ENCODE results near the gene RNASEH2A. TPM values are rescaled to one million over a fixed set of nuclear protein-coding genes. Genes with fewer than 3 reads are reported as not detected.
"Not testable (repeated sequence)": the region's sequence is repeated elsewhere in the genome, so short reads cannot be mapped to it uniquely, and the experiment has no call there.

The RNASEH2A gene
- total RNA-seq, 1 donor from 2014 or later: 22.1 TPM

DNA sequence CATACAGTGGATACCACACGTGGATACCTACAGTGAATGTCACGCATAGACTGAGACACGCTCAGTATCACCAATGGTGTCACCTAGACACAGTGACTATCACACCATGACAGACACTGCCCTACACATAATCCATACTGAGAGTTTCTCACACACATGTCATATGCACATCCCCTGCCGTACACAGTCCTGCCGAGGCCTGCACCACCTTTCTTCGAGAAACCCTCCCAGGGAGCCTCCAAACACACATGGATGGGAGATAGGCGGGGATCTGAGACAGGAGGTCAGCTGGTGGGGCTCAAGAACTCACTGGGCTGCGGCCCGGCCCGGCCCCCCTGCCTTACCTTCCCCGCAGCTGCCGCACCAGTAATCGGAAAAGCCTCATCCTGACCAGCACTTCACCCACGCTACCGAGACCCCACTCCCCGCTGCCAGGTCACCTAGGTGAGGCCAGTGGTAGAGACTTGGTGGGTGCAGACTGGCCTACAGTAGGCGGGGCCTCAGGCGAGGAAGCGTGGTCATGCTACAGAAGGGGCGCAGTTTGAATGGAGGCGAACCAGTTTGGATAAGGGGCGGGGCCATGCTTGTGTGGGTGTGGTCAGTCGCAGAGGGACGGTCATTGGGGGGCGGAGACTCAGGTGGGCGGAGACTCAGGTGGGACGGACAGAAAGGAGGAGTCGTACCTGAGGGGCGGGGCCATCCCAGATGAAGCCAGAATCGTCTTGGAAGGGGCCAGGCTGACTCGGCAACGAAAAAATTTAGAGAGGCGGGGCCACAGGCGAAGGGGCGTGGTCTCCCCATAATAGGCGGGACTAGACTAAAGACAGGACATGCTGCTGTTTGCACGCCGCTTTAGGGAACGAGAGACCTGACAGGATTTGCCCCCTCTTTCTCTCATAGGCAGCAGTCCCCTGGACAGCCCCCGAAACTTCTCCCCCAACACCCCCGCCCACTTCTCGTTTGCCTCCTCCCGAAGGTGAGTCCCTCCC, 34.0 kb downstream of the RNASEH2A start:
- TF ChIP-seq, protein P1, sequence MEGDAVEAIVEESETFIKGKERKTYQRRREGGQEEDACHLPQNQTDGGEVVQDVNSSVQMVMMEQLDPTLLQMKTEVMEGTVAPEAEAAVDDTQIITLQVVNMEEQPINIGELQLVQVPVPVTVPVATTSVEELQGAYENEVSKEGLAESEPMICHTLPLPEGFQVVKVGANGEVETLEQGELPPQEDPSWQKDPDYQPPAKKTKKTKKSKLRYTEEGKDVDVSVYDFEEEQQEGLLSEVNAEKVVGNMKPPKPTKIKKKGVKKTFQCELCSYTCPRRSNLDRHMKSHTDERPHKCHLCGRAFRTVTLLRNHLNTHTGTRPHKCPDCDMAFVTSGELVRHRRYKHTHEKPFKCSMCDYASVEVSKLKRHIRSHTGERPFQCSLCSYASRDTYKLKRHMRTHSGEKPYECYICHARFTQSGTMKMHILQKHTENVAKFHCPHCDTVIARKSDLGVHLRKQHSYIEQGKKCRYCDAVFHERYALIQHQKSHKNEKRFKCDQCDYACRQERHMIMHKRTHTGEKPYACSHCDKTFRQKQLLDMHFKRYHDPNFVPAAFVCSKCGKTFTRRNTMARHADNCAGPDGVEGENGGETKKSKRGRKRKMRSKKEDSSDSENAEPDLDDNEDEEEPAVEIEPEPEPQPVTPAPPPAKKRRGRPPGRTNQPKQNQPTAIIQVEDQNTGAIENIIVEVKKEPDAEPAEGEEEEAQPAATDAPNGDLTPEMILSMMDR (IDR thresholded peaks at IDR 0.05): no peak
- Mint-ChIP-seq H3K9me3 (no peaks in the 10 kb centered on the region), H3K4me1 (peaks cover 36% of the 10 kb centered on the region), H3K4me3 (no peak overlapping the region), H3K27ac (no peak overlapping the region), H3K27me3 (peaks cover 63% of the 10 kb centered on the region), H3K36me3 (ENCODE audit: low read depth) (no peaks in the 10 kb centered on the region)
- ChIA-PET CTCF (no interaction called here), POLR2A (no interaction called here)
- DNase-seq: no peak
- ATAC-seq (ENCODE audit: low read depth): peak; percentile 40
- intact Hi-C loops (cut with micrococcal nuclease): no loop called here

DNA sequence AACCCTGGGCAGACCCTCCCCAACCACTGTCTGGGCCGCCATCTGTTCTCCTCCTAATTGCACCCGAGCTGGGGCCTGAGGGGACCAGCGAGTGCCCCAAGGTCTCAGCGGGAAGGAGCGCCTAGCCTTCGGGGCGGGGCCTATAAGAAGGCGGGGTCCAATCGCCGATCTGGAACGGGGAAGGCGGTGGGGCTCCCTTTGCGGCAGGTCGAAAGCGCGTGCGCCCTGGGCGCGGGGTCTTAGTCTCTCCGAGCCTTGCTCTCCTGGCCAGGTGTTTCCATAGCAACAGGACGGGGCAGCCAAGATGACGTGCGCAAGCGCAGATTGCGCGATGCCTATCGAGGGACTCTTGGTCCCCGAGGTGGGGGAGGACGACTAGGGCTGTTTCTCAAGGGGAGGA, 34.7 kb downstream of the RNASEH2A start:
- DNase-seq: no peak
- H3K9me3 Mint-ChIP-seq: no peaks in the 10 kb centered on the region
- ChIA-PET CTCF (no interaction called here), POLR2A (no interaction called here)
- no peak for ATAC-seq (ENCODE audit: low read depth)
- H3K27me3 Mint-ChIP-seq: peaks cover 63% of the 10 kb centered on the region
- no peaks in the 10 kb centered on the region for H3K36me3 Mint-ChIP-seq (ENCODE audit: low read depth)
- TF ChIP-seq, protein P1 (IDR thresholded peaks at IDR 0.05): no peak
- peaks cover 36% of the 10 kb centered on the region for H3K4me1 Mint-ChIP-seq
- H3K4me3 Mint-ChIP-seq: peak overlapping the region; percentile 17
- no peak overlapping the region for H3K27ac Mint-ChIP-seq
- intact Hi-C loops (cut with micrococcal nuclease): no loop called here

DNA sequence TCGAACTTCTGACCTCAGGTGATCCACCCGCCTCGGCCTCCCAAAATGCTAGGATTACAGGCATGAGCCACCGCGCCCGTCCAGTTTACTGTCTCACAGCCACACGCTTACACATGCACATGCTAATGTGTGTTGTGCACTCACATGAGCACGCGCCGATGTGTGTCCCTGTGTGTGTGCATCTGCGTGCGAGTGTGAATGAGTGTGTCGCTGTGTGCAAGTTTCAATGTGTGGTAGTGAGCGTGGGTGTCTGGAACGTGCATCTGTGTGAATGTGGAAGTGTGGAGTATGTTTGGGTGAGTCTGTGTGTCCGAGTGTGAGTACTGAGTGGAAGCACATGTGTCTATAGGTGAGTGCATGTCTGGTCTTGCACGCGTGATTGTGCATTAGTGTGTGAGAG, 36.1 kb downstream of the RNASEH2A start:
- CTCF ChIA-PET: no interaction called here
- no peak for ATAC-seq (ENCODE audit: low read depth)
- H3K27ac Mint-ChIP-seq: no peak overlapping the region
- H3K4me3 Mint-ChIP-seq: no peak overlapping the region
- TF ChIP-seq, protein P1 (IDR thresholded peaks at IDR 0.05): no peak
- DNase-seq: no peak
- intact Hi-C loops (cut with micrococcal nuclease): no loop called here
- H3K36me3 Mint-ChIP-seq (ENCODE audit: low read depth): no peaks in the 10 kb centered on the region
- peaks cover 55% of the 10 kb centered on the region for H3K27me3 Mint-ChIP-seq
- H3K9me3 Mint-ChIP-seq: no peaks in the 10 kb centered on the region
- POLR2A ChIA-PET: no interaction called here
- peaks cover 37% of the 10 kb centered on the region for H3K4me1 Mint-ChIP-seq

DNA sequence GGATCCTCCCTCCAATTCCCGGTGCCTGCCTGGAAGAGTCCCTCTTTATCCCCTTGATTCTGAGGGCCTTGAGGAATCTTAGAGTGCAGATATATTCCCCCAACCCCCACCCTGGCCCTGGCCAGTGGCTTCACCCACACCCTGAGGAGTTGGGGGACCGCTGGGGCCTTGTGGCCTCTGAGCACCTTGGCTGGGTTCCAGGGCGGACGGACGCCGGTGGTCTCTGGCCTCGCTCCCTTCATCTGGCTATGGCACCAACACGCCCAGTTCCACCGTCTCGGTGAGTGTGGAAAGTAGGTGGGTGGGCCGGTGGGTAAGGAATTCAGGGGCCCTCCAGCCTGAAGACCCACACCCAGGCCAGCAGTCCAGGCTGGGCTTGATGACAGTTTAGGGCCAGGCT, 36.9 kb downstream of the RNASEH2A start:
- Mint-ChIP-seq H3K4me3 (no peak overlapping the region), H3K4me1 (peaks cover 38% of the 10 kb centered on the region), H3K27ac (no peak overlapping the region), H3K9me3 (no peaks in the 10 kb centered on the region), H3K36me3 (ENCODE audit: low read depth) (no peaks in the 10 kb centered on the region), H3K27me3 (peaks cover 49% of the 10 kb centered on the region)
- CTCF ChIA-PET: interaction anchor here (7.5 kb wide), 1 partner anchor 80 kb away, joined by 149 read pairs; no protein-coding TSS in a partner anchor
- POLR2A ChIA-PET: no interaction called here
- intact Hi-C loops (cut with micrococcal nuclease): no loop called here
- TF ChIP-seq, protein P1 (IDR thresholded peaks at IDR 0.05): no peak
- DNase-seq: no peak
- no peak for ATAC-seq (ENCODE audit: low read depth)

DNA sequence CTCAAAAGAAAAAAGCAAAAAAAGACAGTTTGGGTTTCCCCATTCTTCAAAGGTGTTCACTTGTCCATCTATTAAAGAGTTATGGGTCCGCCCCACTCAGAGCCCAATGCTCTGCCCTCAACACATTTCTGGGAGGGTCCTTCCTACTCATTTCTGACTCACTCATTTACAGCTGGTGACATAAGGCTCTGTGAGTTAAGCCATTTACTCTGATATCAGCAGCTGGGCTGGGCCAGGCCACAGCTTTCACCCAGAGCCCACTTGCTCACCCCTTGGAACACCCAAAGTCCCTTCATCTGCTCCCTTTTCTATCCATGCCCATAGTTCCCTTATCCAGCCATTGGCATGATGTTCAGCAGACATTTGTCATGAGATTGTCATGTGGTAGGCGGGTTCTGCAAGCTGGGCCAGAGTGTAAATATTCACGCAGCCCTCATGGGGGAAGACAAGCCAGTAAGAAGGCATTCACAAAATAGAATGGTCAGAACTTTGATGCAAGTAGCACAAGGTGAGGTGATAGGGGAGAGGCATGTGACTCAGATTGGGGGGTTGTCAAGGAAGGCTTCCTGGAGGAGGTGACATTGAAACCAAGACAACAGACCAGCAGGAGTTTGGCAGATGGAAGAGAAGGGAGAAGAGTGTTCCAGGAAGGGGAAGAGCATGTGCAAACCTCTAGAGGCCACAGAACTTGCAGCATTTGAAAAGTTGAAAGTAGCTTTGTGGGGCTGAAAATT, 37.8 kb downstream of the RNASEH2A start:
- H3K27ac Mint-ChIP-seq: no peak overlapping the region
- peaks cover 47% of the 10 kb centered on the region for H3K27me3 Mint-ChIP-seq
- CTCF ChIA-PET: interaction anchor here (7.5 kb wide), 1 partner anchor 81 kb away, joined by 149 read pairs; no protein-coding TSS in a partner anchor
- TF ChIP-seq, protein P1 (IDR thresholded peaks at IDR 0.05): no peak
- H3K9me3 Mint-ChIP-seq: no peaks in the 10 kb centered on the region
- no peak for DNase-seq
- no peak for ATAC-seq (ENCODE audit: low read depth)
- no peaks in the 10 kb centered on the region for H3K36me3 Mint-ChIP-seq (ENCODE audit: low read depth)
- POLR2A ChIA-PET: interaction anchor here (0.6 to 0.9 kb wide), 2 partner anchors 55 to 147 kb away, joined by 3 read pairs; no protein-coding TSS in a partner anchor
- H3K4me1 Mint-ChIP-seq: peaks cover 30% of the 10 kb centered on the region
- intact Hi-C loops (cut with micrococcal nuclease): no loop called here
- no peak overlapping the region for H3K4me3 Mint-ChIP-seq

DNA sequence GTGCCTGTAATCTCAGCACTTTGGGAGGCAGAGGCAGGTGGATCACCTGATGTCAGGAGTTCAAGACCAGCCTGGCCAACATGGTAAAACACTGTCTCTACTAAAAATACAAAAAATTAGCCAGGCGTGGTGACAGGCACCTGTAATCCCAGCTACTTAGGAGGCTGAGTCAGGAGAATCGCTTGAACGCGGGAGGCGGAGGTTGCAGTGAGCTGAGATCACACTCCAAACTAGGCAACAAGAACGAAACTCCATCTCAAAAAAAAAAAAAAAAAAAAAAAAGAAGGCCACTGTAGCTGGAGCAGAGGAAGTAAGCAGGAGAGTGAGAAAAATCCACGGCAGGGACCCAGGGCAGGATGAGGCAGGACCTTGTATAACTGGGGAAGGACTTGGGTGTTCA, 40.2 kb downstream of the RNASEH2A start:
- ChIA-PET POLR2A (interaction anchor here (1.2 kb wide), 1 partner anchor 81 kb away, joined by 13 read pairs; no protein-coding TSS in a partner anchor), CTCF (interaction anchor here (0.8 to 7.5 kb wide), 10 partner anchors 10 to 170 kb away, joined by 3 to 149 read pairs (median 7); partner anchors contain the start of gene RNASEH2A)
- DNase-seq; ATAC-seq (ENCODE audit: low read depth); H3K9me3 Mint-ChIP-seq; H3K36me3 Mint-ChIP-seq (ENCODE audit: low read depth); H3K4me3 Mint-ChIP-seq; H3K27ac Mint-ChIP-seq: not testable (repeated sequence)
- H3K27me3 Mint-ChIP-seq: peaks cover 25% of the 10 kb centered on the region
- peaks cover 10% of the 10 kb centered on the region for H3K4me1 Mint-ChIP-seq
- intact Hi-C loops (cut with micrococcal nuclease): loop anchor here (1.0 to 5.0 kb wide), 6 partner anchors 50 to 284 kb away; no protein-coding TSS in a partner anchor
